ENCODE measurements around the gene CBLIF. TPM values are rescaled to one million over a fixed set of nuclear protein-coding genes. Genes with fewer than 3 reads are reported as not detected.
"Not testable (repeated sequence)": the region's sequence is repeated elsewhere in the genome, so short reads cannot be mapped to it uniquely, and the experiment has no call there.

CBLIF gene
- total RNA-seq (not detected), polyA plus RNA-seq (not detected), total RNA-seq (not detected)

DNA sequence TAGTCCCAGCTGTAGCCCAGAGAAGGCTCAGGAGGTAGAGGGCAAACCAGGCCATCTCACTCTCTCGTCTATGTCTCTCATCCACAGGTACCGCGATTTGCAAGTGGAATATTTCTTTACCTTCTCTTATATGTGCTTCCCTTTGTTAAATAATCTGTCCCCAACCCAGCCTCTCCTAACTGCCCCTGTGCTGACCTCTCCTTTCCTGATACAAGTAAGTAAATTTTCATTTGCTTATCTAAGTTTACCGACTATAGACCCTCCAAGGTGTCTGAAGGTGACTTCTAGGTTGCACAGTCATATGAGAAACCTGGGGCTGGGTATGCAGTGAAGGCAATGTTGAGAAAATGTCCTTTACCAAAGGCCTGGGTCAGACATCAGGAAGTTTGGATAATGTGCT lies at the start of gene CBLIF:
Gene CBLIF (minus strand): TSS at position 101 of the 400 bp plus-strand sequence. CDS start 46 bp downstream, at position 55.
- no peaks in the 10 kb centered on the region for H3K36me3 ChIP-seq (ENCODE audit: control insufficient read depth in 2 of 3, insufficient read depth in 3 of 3, low read length in 3 of 3)
- H3K9me3 ChIP-seq (ENCODE audit: control insufficient read depth in 2 of 3, low read length in 3 of 3): no peaks in the 10 kb centered on the region
- no peak within 1 kb of the TSS for H3K4me3 ChIP-seq (ENCODE audit: low read length)
- no peak for ATAC-seq
- no peak within 1 kb of the TSS for H3K27ac Mint-ChIP-seq
- no peaks in the 10 kb centered on the region for H3K4me1 Mint-ChIP-seq
- no peaks in the 10 kb centered on the region for H3K36me3 Mint-ChIP-seq
- no peaks in the 10 kb centered on the region for H3K4me1 ChIP-seq (ENCODE audit: control insufficient read depth in 2 of 2, insufficient read depth in 2 of 2, low read length in 2 of 2)
- CTCF ChIA-PET: no interaction called here
- H3K27me3 Mint-ChIP-seq: peaks cover 0 to 10% (median 6%) of the 10 kb centered on the region in 5 donors
- H3K9me3 Mint-ChIP-seq: peaks cover 0 to 6% (median 0%) of the 10 kb centered on the region in 11 donors
- intact Hi-C loops (cut with micrococcal nuclease): no loop called here
- no peak within 1 kb of the TSS for H3K27ac ChIP-seq (ENCODE audit: low read depth, low read length)
- DNase-seq: no peak
- POLR2A ChIA-PET: no interaction called here
- H3K27me3 ChIP-seq (ENCODE audit: control insufficient read depth in 2 of 2, insufficient read depth in 2 of 2, low read length in 2 of 2): no peaks in the 10 kb centered on the region
- H3K4me3 Mint-ChIP-seq: no peak within 1 kb of the TSS

DNA sequence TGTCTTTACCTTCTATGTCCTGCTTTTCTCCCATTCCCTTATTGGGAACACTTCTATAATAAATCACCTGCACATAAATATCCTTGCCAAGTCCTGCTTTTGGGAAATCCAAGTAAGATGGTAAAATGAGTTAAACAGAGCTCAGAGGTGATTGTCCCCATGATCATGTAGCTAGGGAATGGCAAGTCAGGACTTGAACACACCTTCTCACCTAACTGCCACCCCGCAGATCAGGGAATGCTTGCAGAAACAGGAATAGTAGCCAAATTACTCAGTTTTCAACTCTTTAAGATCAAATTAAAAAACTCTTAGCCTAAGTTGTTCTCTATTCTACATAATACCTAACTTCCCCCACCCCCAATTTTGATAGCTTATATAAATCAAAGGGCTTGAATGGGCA lies 49.3 kb upstream of the CBLIF start:
- no peak overlapping the region for H3K4me3 Mint-ChIP-seq

DNA sequence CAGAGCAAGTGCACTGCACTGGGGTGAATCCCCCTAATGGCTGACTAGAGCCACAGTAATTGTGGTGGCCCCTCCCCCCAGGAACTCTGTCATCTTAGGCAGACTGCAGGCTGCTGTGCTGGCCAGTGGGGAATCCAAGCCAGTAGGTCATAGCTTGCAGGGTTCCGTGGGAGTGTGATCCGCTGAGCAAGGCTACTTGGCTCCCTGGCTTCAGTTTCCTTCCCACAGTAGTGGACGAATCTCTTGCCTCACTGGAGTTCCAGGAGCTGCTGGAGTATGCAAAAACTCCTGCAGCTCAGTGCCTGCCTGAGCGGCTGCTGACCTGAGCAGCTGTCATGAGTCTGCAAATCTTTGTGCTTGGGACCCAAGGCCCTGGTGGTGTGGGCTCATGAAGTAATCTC lies 46.5 kb upstream of the CBLIF start:
- no peak overlapping the region for H3K27ac Mint-ChIP-seq
- H3K36me3 ChIP-seq (ENCODE audit: control insufficient read depth in 2 of 3, insufficient read depth in 3 of 3, low read length in 3 of 3): no peaks in the 10 kb centered on the region
- no peaks in the 10 kb centered on the region for H3K4me1 ChIP-seq (ENCODE audit: control insufficient read depth in 2 of 2, insufficient read depth in 2 of 2, low read length in 2 of 2)
- H3K4me3 Mint-ChIP-seq: no peak overlapping the region
- POLR2A ChIA-PET: no interaction called here
- CTCF ChIA-PET: no interaction called here
- H3K9me3 ChIP-seq (ENCODE audit: control insufficient read depth in 2 of 3, low read length in 3 of 3): no peaks in the 10 kb centered on the region
- ATAC-seq (no peak), DNase-seq (no peak)
- no peaks in the 10 kb centered on the region for H3K4me1 Mint-ChIP-seq
- no peak overlapping the region for H3K27ac ChIP-seq (ENCODE audit: low read depth, low read length)
- peaks cover 10 to 44% (median 29%) of the 10 kb centered on the region in 11 donors for H3K9me3 Mint-ChIP-seq
- no peaks in the 10 kb centered on the region for H3K27me3 ChIP-seq (ENCODE audit: control insufficient read depth in 2 of 2, insufficient read depth in 2 of 2, low read length in 2 of 2)
- no peak overlapping the region for H3K4me3 ChIP-seq (ENCODE audit: low read length)
- intact Hi-C loops (cut with micrococcal nuclease): no loop called here
- peaks cover 4 to 22% (median 6%) of the 10 kb centered on the region in 5 donors for H3K36me3 Mint-ChIP-seq
- peaks cover 3 to 33% (median 26%) of the 10 kb centered on the region in 5 donors for H3K27me3 Mint-ChIP-seq

More for the DNA sequence above, 49.3 kb upstream of the CBLIF start:
- peaks cover 3 to 27% (median 17%) of the 10 kb centered on the region in 5 donors for H3K27me3 Mint-ChIP-seq
- no peak overlapping the region for H3K4me3 ChIP-seq (ENCODE audit: low read length)
- H3K4me1 Mint-ChIP-seq: no peaks in the 10 kb centered on the region
- no peak overlapping the region for H3K27ac Mint-ChIP-seq
- peaks cover 0 to 12% (median 3%) of the 10 kb centered on the region in 5 donors for H3K36me3 Mint-ChIP-seq
- H3K4me1 ChIP-seq (ENCODE audit: control insufficient read depth in 2 of 2, insufficient read depth in 2 of 2, low read length in 2 of 2): no peaks in the 10 kb centered on the region
- POLR2A ChIA-PET: no interaction called here
- H3K36me3 ChIP-seq (ENCODE audit: control insufficient read depth in 2 of 3, insufficient read depth in 3 of 3, low read length in 3 of 3): no peaks in the 10 kb centered on the region
- H3K9me3 ChIP-seq (ENCODE audit: control insufficient read depth in 2 of 3, low read length in 3 of 3): no peaks in the 10 kb centered on the region
- no peak for DNase-seq
- no peak overlapping the region for H3K27ac ChIP-seq (ENCODE audit: low read depth, low read length)
- ATAC-seq: no peak
- H3K27me3 ChIP-seq (ENCODE audit: control insufficient read depth in 2 of 2, insufficient read depth in 2 of 2, low read length in 2 of 2): no peaks in the 10 kb centered on the region
- intact Hi-C loops (cut with micrococcal nuclease): no loop called here
- CTCF ChIA-PET: interaction anchor here (0.6 kb wide), 1 partner anchor 240 kb away, joined by 4 read pairs; no protein-coding TSS in a partner anchor
- peaks cover 5 to 19% (median 14%) of the 10 kb centered on the region in 11 donors for H3K9me3 Mint-ChIP-seq

DNA sequence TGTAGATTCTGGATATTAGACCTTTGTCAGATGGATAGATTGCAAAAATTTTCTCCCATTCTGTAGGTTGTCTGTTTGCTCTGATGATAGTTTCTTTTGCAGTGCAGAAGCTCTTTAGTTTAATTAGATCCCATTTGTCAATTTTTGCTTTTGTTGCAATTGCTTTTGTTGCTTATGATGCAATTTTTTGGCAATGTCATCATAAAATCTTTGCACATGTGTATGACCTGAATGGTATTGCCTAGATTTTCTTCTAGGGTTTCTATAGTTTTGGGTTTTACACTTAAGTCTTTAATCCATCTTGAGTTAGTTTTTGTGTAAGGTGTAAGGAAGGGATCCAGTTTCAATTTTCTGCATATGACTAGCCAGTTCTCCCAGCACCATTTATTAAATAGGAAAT lies 41.9 kb upstream of the CBLIF start:
- CTCF ChIA-PET; H3K4me1 ChIP-seq (ENCODE audit: control insufficient read depth in 2 of 2, insufficient read depth in 2 of 2, low read length in 2 of 2); H3K36me3 ChIP-seq (ENCODE audit: control insufficient read depth in 2 of 3, insufficient read depth in 3 of 3, low read length in 3 of 3); H3K4me1 Mint-ChIP-seq; H3K27ac ChIP-seq (ENCODE audit: low read depth, low read length); H3K27me3 ChIP-seq (ENCODE audit: control insufficient read depth in 2 of 2, insufficient read depth in 2 of 2, low read length in 2 of 2); H3K4me3 ChIP-seq (ENCODE audit: low read length); intact Hi-C loops (cut with micrococcal nuclease); ATAC-seq; POLR2A ChIA-PET; H3K4me3 Mint-ChIP-seq; H3K27ac Mint-ChIP-seq; H3K9me3 ChIP-seq (ENCODE audit: control insufficient read depth in 2 of 3, low read length in 3 of 3); DNase-seq: not testable (repeated sequence)
- H3K27me3 Mint-ChIP-seq: peaks cover 0 to 18% (median 7%) of the 10 kb centered on the region in 5 donors
- peaks cover 6 to 57% (median 33%) of the 10 kb centered on the region in 11 donors for H3K9me3 Mint-ChIP-seq
- H3K36me3 Mint-ChIP-seq: peaks cover 4 to 22% (median 6%) of the 10 kb centered on the region in 5 donors

DNA sequence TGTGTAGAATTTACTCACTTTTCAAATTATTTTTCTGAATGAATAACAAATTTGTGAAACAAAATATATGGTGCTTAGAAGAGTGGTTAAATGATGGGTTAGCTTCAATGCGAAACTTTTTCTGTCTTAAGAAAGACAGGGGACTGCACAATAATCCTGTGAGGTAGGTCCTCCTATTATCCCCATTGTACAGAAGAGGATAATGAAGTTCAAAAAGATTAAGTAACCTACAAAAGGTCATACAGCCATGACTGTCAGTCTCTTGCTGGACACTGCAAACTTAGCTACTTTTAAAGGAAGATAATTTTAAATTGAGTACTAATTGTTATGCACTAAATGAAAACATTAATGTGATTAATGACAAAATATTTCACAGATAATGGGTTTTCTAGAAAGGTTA lies 38.3 kb upstream of the CBLIF start:
- no peaks in the 10 kb centered on the region for H3K9me3 ChIP-seq (ENCODE audit: control insufficient read depth in 2 of 3, low read length in 3 of 3)
- Mint-ChIP-seq H3K9me3 (peaks cover 0 to 32% (median 12%) of the 10 kb centered on the region in 11 donors), H3K27me3 (peaks cover 0 to 17% (median 8%) of the 10 kb centered on the region in 5 donors), H3K36me3 (peaks cover 0 to under 1% (median 0%) of the 10 kb centered on the region in 5 donors), H3K27ac (no peak overlapping the region), H3K4me1 (no peaks in the 10 kb centered on the region), H3K4me3 (no peak overlapping the region)
- H3K27me3 ChIP-seq (ENCODE audit: control insufficient read depth in 2 of 2, insufficient read depth in 2 of 2, low read length in 2 of 2): no peaks in the 10 kb centered on the region
- no peak for ATAC-seq
- H3K36me3 ChIP-seq (ENCODE audit: control insufficient read depth in 2 of 3, insufficient read depth in 3 of 3, low read length in 3 of 3): no peaks in the 10 kb centered on the region
- no peak for DNase-seq
- no peak overlapping the region for H3K27ac ChIP-seq (ENCODE audit: low read depth, low read length)
- H3K4me1 ChIP-seq (ENCODE audit: control insufficient read depth in 2 of 2, insufficient read depth in 2 of 2, low read length in 2 of 2): no peaks in the 10 kb centered on the region
- no peak overlapping the region for H3K4me3 ChIP-seq (ENCODE audit: low read length)
- intact Hi-C loops (cut with micrococcal nuclease): no loop called here
- POLR2A ChIA-PET: no interaction called here
- CTCF ChIA-PET: no interaction called here

DNA sequence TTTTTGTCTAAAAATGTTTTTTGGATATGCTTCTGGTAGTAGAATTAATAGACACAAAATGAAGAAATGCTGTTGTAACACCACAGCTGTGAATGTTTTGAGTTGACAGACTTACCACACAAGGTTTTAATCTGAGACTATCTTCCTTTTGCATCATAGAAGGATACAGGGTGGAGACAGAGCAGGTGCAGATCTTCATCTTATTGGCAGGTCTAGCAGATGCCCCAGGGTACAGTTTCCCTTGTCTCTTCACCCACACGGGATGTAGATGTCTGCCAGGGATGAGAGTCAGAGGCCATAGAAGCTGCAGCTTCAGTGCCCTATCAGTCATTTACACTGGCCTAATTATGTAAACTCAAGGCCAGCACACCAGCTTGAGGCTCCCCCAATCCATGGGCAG lies 34.3 kb upstream of the CBLIF start:
- Mint-ChIP-seq H3K36me3 (no peaks in the 10 kb centered on the region), H3K9me3 (no peaks in the 10 kb centered on the region), H3K27ac (no peak overlapping the region), H3K4me3 (no peak overlapping the region), H3K27me3 (peaks cover 3 to 21% (median 18%) of the 10 kb centered on the region in 5 donors), H3K4me1 (no peaks in the 10 kb centered on the region)
- ChIA-PET POLR2A (no interaction called here), CTCF (no interaction called here)
- intact Hi-C loops (cut with micrococcal nuclease): no loop called here
- Histone ChIP-seq H3K9me3 (ENCODE audit: control insufficient read depth in 2 of 3, low read length in 3 of 3) (no peaks in the 10 kb centered on the region), H3K4me1 (ENCODE audit: control insufficient read depth in 2 of 2, insufficient read depth in 2 of 2, low read length in 2 of 2) (no peaks in the 10 kb centered on the region), H3K27me3 (ENCODE audit: control insufficient read depth in 2 of 2, insufficient read depth in 2 of 2, low read length in 2 of 2) (no peaks in the 10 kb centered on the region), H3K27ac (ENCODE audit: low read depth, low read length) (no peak overlapping the region), H3K4me3 (ENCODE audit: low read length) (no peak overlapping the region), H3K36me3 (ENCODE audit: control insufficient read depth in 2 of 3, insufficient read depth in 3 of 3, low read length in 3 of 3) (no peaks in the 10 kb centered on the region)
- no peak for ATAC-seq
- DNase-seq: no peak

DNA sequence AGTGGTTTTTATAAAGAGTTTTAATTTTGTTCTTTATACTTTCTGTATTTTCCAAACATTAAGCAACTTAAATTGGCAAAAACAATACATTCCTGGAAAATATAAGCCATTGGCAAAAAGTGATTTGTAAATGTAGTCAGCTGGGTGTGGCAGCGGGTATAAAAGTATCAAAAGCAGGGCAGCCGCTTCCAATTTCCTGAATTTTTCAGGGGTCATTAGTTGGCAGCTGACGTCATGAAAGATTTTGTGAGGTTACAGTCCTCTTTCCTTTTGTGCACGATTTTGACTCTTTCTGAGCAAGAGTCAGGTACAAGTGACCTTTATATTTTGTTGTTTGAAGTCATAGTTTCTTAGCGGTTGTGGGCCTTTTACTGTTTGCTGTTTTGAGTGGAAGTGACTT lies 33.3 kb upstream of the CBLIF start, which contains the start of gene OOSP3:
Gene OOSP3 (plus strand): TSS at position 208 of the 400 bp plus-strand sequence. CDS start 27 bp downstream, at position 235.
- no peaks in the 10 kb centered on the region for H3K36me3 ChIP-seq (ENCODE audit: control insufficient read depth in 2 of 3, insufficient read depth in 3 of 3, low read length in 3 of 3)
- H3K4me1 Mint-ChIP-seq: no peaks in the 10 kb centered on the region
- no peak within 1 kb of the TSS for H3K4me3 Mint-ChIP-seq
- no peak within 1 kb of the TSS for H3K27ac ChIP-seq (ENCODE audit: low read depth, low read length)
- no peaks in the 10 kb centered on the region for H3K9me3 ChIP-seq (ENCODE audit: control insufficient read depth in 2 of 3, low read length in 3 of 3)
- POLR2A ChIA-PET: no interaction called here
- no peaks in the 10 kb centered on the region for H3K4me1 ChIP-seq (ENCODE audit: control insufficient read depth in 2 of 2, insufficient read depth in 2 of 2, low read length in 2 of 2)
- peaks cover 3 to 21% (median 18%) of the 10 kb centered on the region in 5 donors for H3K27me3 Mint-ChIP-seq
- intact Hi-C loops (cut with micrococcal nuclease): no loop called here
- ATAC-seq (no peak), DNase-seq (no peak)
- no peaks in the 10 kb centered on the region for H3K36me3 Mint-ChIP-seq
- H3K9me3 Mint-ChIP-seq: no peaks in the 10 kb centered on the region
- no peak within 1 kb of the TSS for H3K27ac Mint-ChIP-seq
- H3K4me3 ChIP-seq (ENCODE audit: low read length): no peak within 1 kb of the TSS
- no peaks in the 10 kb centered on the region for H3K27me3 ChIP-seq (ENCODE audit: control insufficient read depth in 2 of 2, insufficient read depth in 2 of 2, low read length in 2 of 2)
- CTCF ChIA-PET: no interaction called here
